Breast epithelium (tissue), 3 donors: Measurements from ENCODE around the gene MAPKAPK3.

Source experiments
- CTCF ChIP-seq, 3 donors: fragments of 450-650 bp; IDR thresholded peaks; one replicate each; pipeline ENCODE4 v1.5.1; 2016 to 2017; ENCODE audit warnings: antibody characterized with exemption in 3 of 3, mild to moderate bottlenecking in 3 of 3, moderate library complexity in 3 of 3
- POLR2AphosphoS5 ChIP-seq, 3 donors: sonication (generic); formaldehyde crosslinking; IDR thresholded peaks; one replicate each; pipeline ENCODE4 v1.6.1; 2017; ENCODE audit warnings: antibody characterized with exemption in 3 of 3

- TF ChIP-seq CTCF (IDR thresholded peaks at IDR 0.05) (no peak), POLR2AphosphoS5 (IDR thresholded peaks at IDR 0.05) (no peak)
Observed at GRCh38 chr3:50625231-50626182, 8.6 kb downstream of the MAPKAPK3 start.
